Endothelial cell of umbilical vein (primary cell): ENCODE measurements around the gene TUT7. TPM values are rescaled to one million over a fixed set of nuclear protein-coding genes. Genes with fewer than 3 reads are reported as not detected.

Source experiments
- BruUV-seq: library from RNA; stranded (reverse); fragments of 400-500 nt; replicated peaks from 2 replicates; lab custom pipeline; 2021; lab: Mats Ljungman, UMichigan
- CTCF ChIA-PET: fragments of 300-600, 350-600 bp; sonication (Branson Sonifier 250); formaldehyde crosslinking; loops from one replicate; lab custom pipeline; 2021; ENCODE audit warnings: antibody characterized with exemption, inconsistent platforms; lab: Charles Lee
- POLR2A ChIA-PET: fragments of 300-600, 350-600 bp; sonication (Branson Sonifier 250); formaldehyde crosslinking; loops from one replicate; lab custom pipeline; 2021; ENCODE audit warnings: antibody characterized with exemption, inconsistent platforms; lab: Charles Lee
- DNase-seq: peaks from one replicate; pipeline ENCODE4 v3.0.0-alpha.2; 2011; ENCODE audit warnings: low read depth, low spot score
- FAIRE-seq: peaks from 2 replicates; lab custom pipeline; 2011; peaks lifted over from hg19 to GRCh38; lab: Jason Lieb, UNC
- H2AFZ ChIP-seq: 2 replicates; pipeline ENCODE4 v1.6.0; 2012; ENCODE audit warnings: low read depth, low read length, control low read depth, inconsistent platforms
- H3K27ac ChIP-seq: 2 replicates; pipeline ENCODE4 v1.5.1; 2011; ENCODE audit warnings: low read depth, mild to moderate bottlenecking, control low read depth, low read length, moderate library complexity; ENCODE audit not compliant: insufficient read depth
- H3K27me3 ChIP-seq, 2 experiments: 2 replicates each; pipeline versions ENCODE4 v1.6.0 to v1.6.1; 2011; ENCODE audit warnings: low read length in 2 of 2, mixed read lengths in 1 of 2; ENCODE audit not compliant: control insufficient read depth in 2 of 2, insufficient read depth in 2 of 2
- H3K36me3 ChIP-seq, 2 experiments: 2 replicates in 1 of 2; 3 replicates in 1 of 2; pipeline ENCODE4 v1.5.1; 2011; ENCODE audit warnings: low read length in 2 of 2, mild to moderate bottlenecking in 1 of 2, moderate library complexity in 1 of 2; ENCODE audit not compliant: control insufficient read depth in 2 of 2, insufficient read depth in 2 of 2; ENCODE audit errors: extremely low read depth in 1 of 2
- H3K4me1 ChIP-seq: 3 replicates; pipeline ENCODE4 v1.5.1; 2011; ENCODE audit warnings: mild to moderate bottlenecking, low read length; ENCODE audit not compliant: control insufficient read depth, insufficient read depth; ENCODE audit errors: extremely low read depth
- H3K4me2 ChIP-seq: 2 replicates; pipeline ENCODE4 v1.6.1; 2011; ENCODE audit warnings: low read length, control low read depth, mixed read lengths; ENCODE audit not compliant: insufficient read depth
- H3K4me3 ChIP-seq, 3 experiments: fragments of 200-600 bp in 1 of 3; sonication (generic), shearing (Covaris generic) in 1 of 3; replicated peaks in 1 of 3; 2 replicates each; pipeline ENCODE4 v1.5.1; 2011 to 2016; ENCODE audit warnings: control low read depth in 3 of 3, low read length in 3 of 3, mild to moderate bottlenecking in 2 of 3, inconsistent platforms in 1 of 3, low read depth in 1 of 3, moderate library complexity in 1 of 3; ENCODE audit not compliant: insufficient read depth in 1 of 3
- H3K79me2 ChIP-seq: 2 replicates; pipeline ENCODE4 v1.6.0; 2012; ENCODE audit warnings: low read length, inconsistent platforms; ENCODE audit not compliant: control insufficient read depth, insufficient read depth
- H3K9ac ChIP-seq: replicated peaks from 2 replicates; pipeline ENCODE3; 2011; ENCODE audit warnings: low read length, control low read depth; ENCODE audit not compliant: insufficient read depth; ENCODE audit errors: extremely low read depth
- H3K9me1 ChIP-seq: replicated peaks from 3 replicates; pipeline ENCODE4 v1.6.0; 2011; ENCODE audit warnings: mild to moderate bottlenecking, low read length; ENCODE audit not compliant: control insufficient read depth, insufficient read depth; ENCODE audit errors: extremely low read depth
- H3K9me3 ChIP-seq: replicated peaks from 2 replicates; pipeline ENCODE4 v1.5.1; 2012; ENCODE audit warnings: low read length, inconsistent platforms; ENCODE audit not compliant: control insufficient read depth, insufficient read depth
- H4K20me1 ChIP-seq: replicated peaks from 2 replicates; pipeline ENCODE3; 2011; ENCODE audit warnings: mild to moderate bottlenecking, low read length; ENCODE audit not compliant: control insufficient read depth, insufficient read depth; ENCODE audit errors: extremely low read depth
- CTCF ChIP-seq, 2 donors: IDR thresholded peaks; 1 replicate in 1 of 2; 2 replicates in 1 of 2; pipeline ENCODE4 v1.5.1; 2011; ENCODE audit warnings: low read length in 2 of 2, mild to moderate bottlenecking in 2 of 2, moderate library complexity in 2 of 2, control low read depth in 1 of 2, inconsistent platforms in 1 of 2, low read depth in 1 of 2; ENCODE audit not compliant: insufficient read depth in 1 of 2; ENCODE audit errors: extremely low read depth in 1 of 2
- EZH2 ChIP-seq: IDR thresholded peaks from 2 replicates; pipeline ENCODE4 v1.6.1; 2012; ENCODE audit warnings: borderline replicate concordance, low read depth, mild to moderate bottlenecking, moderate library complexity, low read length, inconsistent platforms; ENCODE audit not compliant: severe bottlenecking
- FOS ChIP-seq: IDR thresholded peaks from 2 replicates; pipeline ENCODE4 v1.6.1; 2011; ENCODE audit warnings: mild to moderate bottlenecking, low read length, moderate library complexity, borderline replicate concordance; ENCODE audit not compliant: insufficient read depth
- GATA2 ChIP-seq: IDR thresholded peaks from 2 replicates; pipeline ENCODE4 v1.7.0; 2011; ENCODE audit warnings: low read depth, mild to moderate bottlenecking, moderate library complexity, mixed read lengths, low read length; ENCODE audit not compliant: insufficient read length, insufficient read depth
- JUN ChIP-seq: IDR thresholded peaks from 2 replicates; pipeline ENCODE4 v1.6.1; 2011; ENCODE audit warnings: borderline replicate concordance, low read depth; ENCODE audit not compliant: insufficient read length, insufficient read depth
- MAX ChIP-seq: IDR thresholded peaks from 2 replicates; pipeline ENCODE4 v1.6.1; 2011; ENCODE audit not compliant: insufficient read depth, insufficient read length
- MYC ChIP-seq: IDR thresholded peaks from one replicate; pipeline ENCODE4 v1.6.1; 2011; ENCODE audit warnings: mild to moderate bottlenecking, low read depth, low read length
- POLR2A ChIP-seq: IDR thresholded peaks from 2 replicates; pipeline ENCODE4 v1.6.1; 2012; ENCODE audit warnings: low read depth, mild to moderate bottlenecking, control low read depth, low read length
- POLR2AphosphoS5 ChIP-seq: IDR thresholded peaks from 2 replicates; pipeline ENCODE4 v1.6.1; 2012; ENCODE audit warnings: low read depth, mild to moderate bottlenecking, control low read depth, low read length, moderate library complexity; ENCODE audit not compliant: insufficient read depth
- dilution Hi-C: fragments of 300-500 bp; cut with MboI; formaldehyde crosslinking; loops from one replicate; pipeline ENCODE4 v1.15.0; 2019; ENCODE audit warnings: low sequenced_read_pairs; ENCODE audit not compliant: extremely low pct_ligation_motif_present
- intact Hi-C: fragments of 100-400 bp; cut with micrococcal nuclease; formaldehyde crosslinking; loops from one replicate; pipeline ENCODE4 v1.10.0; 2022
- polyA plus RNA-seq, 4 experiments: library from polyadenylated mRNA; depleted of rRNA in 3 of 4; stranded (reverse) in 3 of 4; unstranded in 1 of 4; fragments of >200 nt; gene quantifications; 2 replicates each; pipeline versions ENCODE4 v1.2.1 to v1.2.3, GENCODE V29; 2011 to 2012; ENCODE audit warnings: missing spikeins in 1 of 4
- total RNA-seq: library from RNA; stranded (reverse); gene quantifications from 2 replicates; pipeline ENCODE4 v1.2.3, GENCODE V29; 2021

TUT7 gene
- total and polyA plus RNA-seq, 2 donors (not counting 3 experiments of a cell fraction or from before 2014, with no cell fraction given) = 5.1 to 19.0 TPM

- intact Hi-C loops (loop anchor here (1.0 to 10.0 kb wide), 7 partner anchors 57 to 613 kb away; partner anchors contain the start of genes AGTPBP1, GAS1, GOLM1 and ISCA1), dilution Hi-C loops (no loop called here)
- BruUV-seq = no TSS peak
- Histone ChIP-seq H3K9me1 (no peaks in the 10 kb centered on the region), H3K9me3 (no peaks in the 10 kb centered on the region), H3K9ac (peak overlapping the region; percentile 96), H3K4me2 (peak overlapping the region; percentile 85), H3K36me3 (no peaks in the 10 kb centered on the region), H3K4me3 (peak overlapping the region; percentile 42 to 86 (median 83)), H4K20me1 (no peaks in the 10 kb centered on the region), H3K27ac (peak overlapping the region; percentile 31), H3K79me2 (peaks cover 36% of the 10 kb centered on the region), H2AFZ (peak overlapping the region; percentile 89), H3K4me1 (peaks cover 22% of the 10 kb centered on the region), H3K27me3 (peaks cover 0 to 5% of the 10 kb centered on the region in 2 experiments)
- POLR2A ChIA-PET = no interaction called here
- FAIRE-seq (no peak), DNase-seq (no peak)
- TF ChIP-seq CTCF (IDR thresholded peaks at IDR 0.05; ENCODE audit: extremely low read depth in 1 of 2, insufficient read depth in 1 of 2, low read depth in 1 of 2, low read length in 2 of 2) (no peak), GATA2 (no peak), EZH2 (no peak)
- CTCF ChIA-PET = no interaction called here
Observed at GRCh38 chr9:86354818-86355309, 654 bp upstream of the TUT7 start.

GRCh38 chr9:86353655-86354010 is 577 bp downstream of the TUT7 start:
- FAIRE-seq (no peak), DNase-seq (peak; percentile 56)
- no TSS peak for BruUV-seq
- no peaks in the 10 kb centered on the region for H3K9me1 ChIP-seq
- H2AFZ ChIP-seq = peak overlapping the region; percentile 83
- peak overlapping the region; percentile 96 for H3K9ac ChIP-seq
- peaks cover 22% of the 10 kb centered on the region for H3K4me1 ChIP-seq
- H4K20me1 ChIP-seq = no peaks in the 10 kb centered on the region
- H3K36me3 ChIP-seq = no peaks in the 10 kb centered on the region
- peak overlapping the region; percentile 94 for H3K4me2 ChIP-seq
- POLR2A ChIA-PET = no interaction called here
- dilution Hi-C loops (no loop called here), intact Hi-C loops (loop anchor here (1.0 to 10.0 kb wide), 6 partner anchors 71 to 611 kb away; partner anchors contain the start of genes AGTPBP1, GAS1, GOLM1 and ISCA1)
- peak overlapping the region; percentile 83 to 94 (median 86) for H3K4me3 ChIP-seq
- H3K9me3 ChIP-seq = no peaks in the 10 kb centered on the region
- no peaks in the 10 kb centered on the region for H3K27me3 ChIP-seq
- H3K27ac ChIP-seq = peak overlapping the region; percentile 84
- TF ChIP-seq JUN (no peak), EZH2 (no peak), MYC (no peak), POLR2AphosphoS5 (no peak), POLR2A (no peak), GATA2 (no peak), MAX (no peak), CTCF (IDR thresholded peaks at IDR 0.05; ENCODE audit: extremely low read depth in 1 of 2, insufficient read depth in 1 of 2, low read depth in 1 of 2, low read length in 2 of 2) (no peak), FOS (no peak)
- CTCF ChIA-PET = no interaction called here
- peaks cover 40% of the 10 kb centered on the region for H3K79me2 ChIP-seq
